Smooth muscle cell of bladder (primary cell): ENCODE measurements around the gene DMTF1. TPM values are rescaled to one million over a fixed set of nuclear protein-coding genes. Genes with fewer than 3 reads are reported as not detected.

Experiments used
- total RNA-seq: library from RNA; depleted of rRNA; stranded (reverse); fragments of >200 nt; gene quantifications from 2 replicates; pipeline ENCODE4 v1.2.3, GENCODE V29; 2014

Gene DMTF1, protein sequence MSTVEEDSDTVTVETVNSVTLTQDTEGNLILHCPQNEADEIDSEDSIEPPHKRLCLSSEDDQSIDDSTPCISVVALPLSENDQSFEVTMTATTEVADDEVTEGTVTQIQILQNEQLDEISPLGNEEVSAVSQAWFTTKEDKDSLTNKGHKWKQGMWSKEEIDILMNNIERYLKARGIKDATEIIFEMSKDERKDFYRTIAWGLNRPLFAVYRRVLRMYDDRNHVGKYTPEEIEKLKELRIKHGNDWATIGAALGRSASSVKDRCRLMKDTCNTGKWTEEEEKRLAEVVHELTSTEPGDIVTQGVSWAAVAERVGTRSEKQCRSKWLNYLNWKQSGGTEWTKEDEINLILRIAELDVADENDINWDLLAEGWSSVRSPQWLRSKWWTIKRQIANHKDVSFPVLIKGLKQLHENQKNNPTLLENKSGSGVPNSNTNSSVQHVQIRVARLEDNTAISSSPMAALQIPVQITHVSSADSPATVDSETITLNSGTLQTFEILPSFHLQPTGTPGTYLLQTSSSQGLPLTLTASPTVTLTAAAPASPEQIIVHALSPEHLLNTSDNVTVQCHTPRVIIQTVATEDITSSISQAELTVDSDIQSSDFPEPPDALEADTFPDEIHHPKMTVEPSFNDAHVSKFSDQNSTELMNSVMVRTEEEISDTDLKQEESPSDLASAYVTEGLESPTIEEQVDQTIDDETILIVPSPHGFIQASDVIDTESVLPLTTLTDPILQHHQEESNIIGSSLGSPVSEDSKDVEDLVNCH
- total RNA-seq: 56.5 and 67.3 TPM in 2 replicates

DNA sequence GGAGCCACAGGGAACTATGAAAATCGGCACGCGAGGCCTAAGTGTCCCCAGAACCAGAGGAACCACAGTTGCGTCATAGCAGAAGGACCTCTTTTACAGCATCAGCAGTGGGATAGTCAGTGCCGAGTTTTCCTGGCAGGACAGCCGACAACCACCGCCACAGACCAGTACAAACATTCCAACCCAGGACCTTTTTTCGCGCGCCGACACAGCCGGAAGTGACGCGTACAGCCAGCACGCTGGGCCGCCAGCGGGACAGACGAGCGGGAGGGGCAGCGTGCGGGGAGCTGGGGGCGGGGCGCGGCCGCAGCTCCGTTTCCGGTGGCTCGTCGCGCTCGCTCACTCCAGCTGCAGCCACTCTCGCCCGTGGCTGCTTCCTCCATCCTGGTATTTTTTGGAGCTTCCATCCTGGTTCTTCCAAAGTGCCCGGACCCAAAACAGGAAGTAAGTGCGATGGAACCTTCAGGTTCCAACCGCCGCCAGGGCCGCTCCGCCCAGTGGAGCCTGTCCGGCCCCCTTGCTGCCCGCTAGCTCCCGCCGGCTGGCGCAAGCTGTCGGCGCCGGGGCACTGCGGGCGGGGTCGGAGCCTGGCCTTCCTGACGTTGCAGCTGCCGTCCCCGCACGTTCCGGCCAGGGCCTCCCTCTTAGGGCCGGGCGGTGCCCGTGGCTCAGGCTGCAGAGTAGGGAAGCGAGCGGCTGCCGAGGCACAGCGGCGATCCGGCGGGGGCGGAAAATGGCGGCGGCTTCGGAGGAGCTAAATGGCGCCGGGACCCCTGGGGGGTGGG lies at the start of gene DMTF1:
DMTF1 (plus strand) TSS at position 342 of the 785 bp plus-strand sequence. CDS start 12,489 bp downstream, outside the sequence.

DNA sequence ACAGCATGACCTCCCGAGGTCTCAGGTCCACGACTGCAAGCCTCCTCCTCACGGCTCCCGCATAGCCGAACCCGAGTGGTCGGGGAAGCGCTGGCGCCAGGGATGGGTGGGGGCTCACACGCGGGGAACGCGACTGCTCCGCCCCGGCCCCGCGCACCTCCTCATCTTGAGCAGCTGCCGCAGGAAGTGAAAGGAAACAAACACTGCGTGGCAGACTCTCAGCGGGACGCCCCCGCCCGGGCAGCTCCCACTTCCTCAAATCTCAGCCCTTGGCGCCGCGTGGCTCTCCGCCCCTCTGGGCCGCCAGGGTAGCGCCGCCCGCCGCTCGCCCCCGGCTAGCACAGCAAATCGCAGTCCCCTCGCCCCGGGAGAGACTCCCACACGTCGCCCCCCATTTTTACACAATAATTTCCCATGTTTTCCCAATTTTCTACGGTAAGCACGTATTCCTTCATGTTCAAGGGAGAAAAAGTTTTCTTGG lies 67.3 kb downstream of the DMTF1 start, which contains the start of gene TMEM243:
TMEM243 (minus strand) TSS at position 188 of the 481 bp plus-strand sequence. CDS start 229 bp downstream, outside the sequence.

Other genes starting within 250 kb of the DMTF1 start
- gene ELAPOR2, start 92.8 kb upstream of the DMTF1 start, total RNA-seq: 3.1 and 4.1 TPM in 2 replicates
- gene TMEM243, start 67.3 kb downstream of the DMTF1 start, total RNA-seq: 26.9 and 27.7 TPM in 2 replicates
- gene CROT, start 193.2 kb downstream of the DMTF1 start, total RNA-seq: 16.0 and 18.2 TPM in 2 replicates